ENCODE measurements around the gene PNPLA5. TPM values are rescaled to one million over a fixed set of nuclear protein-coding genes. Genes with fewer than 3 reads are reported as not detected.

Gene PNPLA5
- total and polyA plus RNA-seq, 4 experiments from 2014 or later, result not detected

DNA sequence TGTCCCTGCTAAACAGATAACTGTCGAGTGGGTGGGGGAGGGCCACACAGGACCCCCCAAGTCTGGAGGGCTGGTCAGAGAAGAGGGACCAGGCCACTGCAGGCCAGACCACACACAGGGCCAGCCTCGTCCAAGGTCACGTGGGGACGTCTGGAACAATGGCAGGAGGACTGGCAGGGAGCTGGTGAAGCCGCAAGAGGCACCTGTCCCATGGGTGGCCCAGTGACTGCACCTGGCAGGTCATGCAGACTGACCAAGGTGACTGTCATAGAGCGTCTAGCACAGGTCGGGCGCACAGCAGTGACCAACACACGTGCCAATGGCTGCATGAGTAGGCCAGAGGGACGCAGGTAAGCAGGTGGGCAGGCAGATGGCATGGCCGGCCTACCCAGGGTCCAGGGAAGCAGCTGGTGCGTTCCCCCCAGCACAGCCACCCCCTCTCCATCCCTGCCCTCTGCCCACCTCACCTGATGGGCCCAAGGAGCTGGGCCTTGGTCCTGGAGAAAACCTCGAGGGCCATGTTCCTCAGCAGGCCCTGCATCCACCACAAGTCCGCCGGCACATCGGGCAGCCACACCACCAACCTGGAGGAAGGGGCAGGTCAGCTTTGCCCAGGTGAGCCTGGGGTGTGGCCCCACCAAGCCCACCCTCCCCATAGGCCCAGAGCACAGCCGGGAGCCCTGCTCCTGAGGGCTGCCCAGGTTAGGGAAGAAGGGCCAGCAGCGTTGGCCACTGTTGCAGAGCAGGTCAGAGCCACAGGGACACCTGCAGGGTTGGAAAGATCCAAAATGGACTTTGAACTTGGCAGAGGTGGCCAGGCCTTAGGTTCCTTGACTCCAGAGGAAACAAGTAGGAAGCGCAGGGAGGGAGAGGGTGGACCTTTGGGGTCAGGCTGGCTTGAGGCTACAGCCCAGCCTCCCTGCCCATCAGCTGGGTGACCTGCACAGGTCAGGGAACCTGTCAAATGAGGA lies 10.4 kb downstream of the PNPLA5 start:
- Mint-ChIP-seq H3K36me3 (no peaks in the 10 kb centered on the region), H3K4me3 (no peak overlapping the region), H3K4me1 (peaks cover 0 to 8% (median 3%) of the 10 kb centered on the region in 4 donors), H3K27me3 (peaks cover 14 to 20% of the 10 kb centered on the region in 2 donors), H3K27ac (no peak overlapping the region), H3K9me3 (no peaks in the 10 kb centered on the region)
- ChIA-PET CTCF (ENCODE audit: partially characterized antibody) (interaction anchor here (1.8 to 2.0 kb wide), 2 partner anchors 63 to 65 kb away, joined by 7 read pairs; no protein-coding TSS in a partner anchor), POLR2A (ENCODE audit: partially characterized antibody) (no interaction called here)
- no peaks in the 10 kb centered on the region for H3K36me3 ChIP-seq (ENCODE audit: insufficient read depth, low read length)
- H3K27ac ChIP-seq (ENCODE audit: low read depth, low read length), result no peak overlapping the region
- intact Hi-C loops (cut with micrococcal nuclease), result loop anchor here (10.0 kb wide), 1 partner anchor 743 kb away; no protein-coding TSS in a partner anchor
- no peak overlapping the region for H3K4me3 ChIP-seq (ENCODE audit: low read length in 2 of 2)
- no peak for DNase-seq
- H3K9me3 ChIP-seq (ENCODE audit: control insufficient read depth in 1 of 2, low read length in 2 of 2), result no peaks in the 10 kb centered on the region
- no peaks in the 10 kb centered on the region for H3K27me3 ChIP-seq (ENCODE audit: insufficient read depth, low read length)
- no peaks in the 10 kb centered on the region for H3K4me1 ChIP-seq (ENCODE audit: insufficient read depth, low read length)

- H3K4me3 Mint-ChIP-seq, result no peak overlapping the region
- H3K4me3 ChIP-seq (ENCODE audit: low read length in 2 of 2), result no peak overlapping the region
- CTCF ChIA-PET (ENCODE audit: partially characterized antibody), result no interaction called here
- no peaks in the 10 kb centered on the region for H3K27me3 ChIP-seq (ENCODE audit: insufficient read depth, low read length)
- no peak overlapping the region for H3K27ac Mint-ChIP-seq
- no peaks in the 10 kb centered on the region for H3K9me3 Mint-ChIP-seq
- H3K9me3 ChIP-seq (ENCODE audit: control insufficient read depth in 1 of 2, low read length in 2 of 2), result no peaks in the 10 kb centered on the region
- H3K4me1 ChIP-seq (ENCODE audit: insufficient read depth, low read length), result no peaks in the 10 kb centered on the region
- no peak for DNase-seq
- POLR2A ChIA-PET (ENCODE audit: partially characterized antibody), result no interaction called here
- H3K4me1 Mint-ChIP-seq, result peaks cover 0 to 8% (median 3%) of the 10 kb centered on the region in 4 donors
- intact Hi-C loops (cut with micrococcal nuclease), result loop anchor here (10.0 kb wide), 1 partner anchor 744 kb away; no protein-coding TSS in a partner anchor
- no peak overlapping the region for H3K27ac ChIP-seq (ENCODE audit: low read depth, low read length)
- no peaks in the 10 kb centered on the region for H3K36me3 Mint-ChIP-seq
- no peaks in the 10 kb centered on the region for H3K36me3 ChIP-seq (ENCODE audit: insufficient read depth, low read length)
- peaks cover 14 to 27% of the 10 kb centered on the region in 2 donors for H3K27me3 Mint-ChIP-seq
Observed at GRCh38 chr22:43880541-43880991, 11.2 kb downstream of the PNPLA5 start.

- no peak overlapping the region for H3K27ac Mint-ChIP-seq
- Histone ChIP-seq H3K4me1 (ENCODE audit: insufficient read depth, low read length) (no peaks in the 10 kb centered on the region), H3K36me3 (ENCODE audit: insufficient read depth, low read length) (no peaks in the 10 kb centered on the region), H3K9me3 (ENCODE audit: control insufficient read depth in 1 of 2, low read length in 2 of 2) (no peaks in the 10 kb centered on the region), H3K27me3 (ENCODE audit: insufficient read depth, low read length) (no peaks in the 10 kb centered on the region), H3K4me3 (ENCODE audit: low read length in 2 of 2) (no peak overlapping the region), H3K27ac (ENCODE audit: low read depth, low read length) (no peak overlapping the region)
- intact Hi-C loops (cut with micrococcal nuclease), result loop anchor here (10.0 kb wide), 1 partner anchor 745 kb away; no protein-coding TSS in a partner anchor
- H3K36me3 Mint-ChIP-seq, result no peaks in the 10 kb centered on the region
- DNase-seq, result no peak
- ChIA-PET CTCF (ENCODE audit: partially characterized antibody) (no interaction called here), POLR2A (ENCODE audit: partially characterized antibody) (no interaction called here)
- H3K4me3 Mint-ChIP-seq, result no peak overlapping the region
- H3K27me3 Mint-ChIP-seq, result peaks cover 15 to 26% of the 10 kb centered on the region in 2 donors
- H3K4me1 Mint-ChIP-seq, result peaks cover 0 to 8% (median 2%) of the 10 kb centered on the region in 4 donors
- no peaks in the 10 kb centered on the region for H3K9me3 Mint-ChIP-seq
Observed at GRCh38 chr22:43879901-43880540, 11.8 kb downstream of the PNPLA5 start.

DNA sequence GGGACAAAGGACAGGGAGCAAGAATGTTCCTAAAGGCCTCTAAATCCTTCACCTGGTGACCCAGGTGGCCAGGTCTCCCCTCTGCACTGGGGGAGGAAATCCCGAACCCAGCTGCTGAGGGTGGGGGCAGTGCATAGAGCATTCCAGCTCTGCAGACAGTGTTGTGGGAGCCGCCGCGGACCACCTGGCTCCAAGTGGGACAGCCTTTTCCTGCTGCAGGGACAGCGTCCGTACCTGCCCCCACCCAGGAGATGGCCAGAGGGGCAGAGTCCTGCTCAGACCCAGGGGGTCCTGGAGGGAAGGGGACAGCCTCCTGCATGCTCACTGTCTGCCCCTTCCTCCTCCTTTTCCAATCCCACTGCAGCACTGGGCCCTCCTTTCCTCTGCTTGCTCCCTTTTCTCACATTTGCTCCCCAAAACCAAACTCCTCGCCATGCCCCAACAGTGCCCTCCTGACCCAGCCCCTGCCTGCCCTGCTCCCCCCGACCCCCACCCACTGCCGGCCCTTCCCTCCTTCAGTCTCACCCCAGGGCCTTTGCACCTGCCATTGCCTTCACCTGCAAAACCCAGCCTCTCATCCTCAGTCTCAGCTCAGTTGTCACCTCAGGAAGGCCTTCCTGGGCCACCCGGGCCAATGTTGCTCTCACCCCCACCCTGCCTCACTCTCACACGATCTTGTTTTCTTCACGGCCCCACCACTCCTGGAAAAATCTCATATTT lies 12.8 kb downstream of the PNPLA5 start:
- Mint-ChIP-seq H3K9me3 (no peaks in the 10 kb centered on the region), H3K36me3 (no peaks in the 10 kb centered on the region), H3K27me3 (peaks cover 21 to 34% of the 10 kb centered on the region in 2 donors), H3K27ac (no peak overlapping the region), H3K4me3 (no peak overlapping the region), H3K4me1 (no peaks in the 10 kb centered on the region)
- H3K27me3 ChIP-seq (ENCODE audit: insufficient read depth, low read length), result no peaks in the 10 kb centered on the region
- no peaks in the 10 kb centered on the region for H3K36me3 ChIP-seq (ENCODE audit: insufficient read depth, low read length)
- H3K27ac ChIP-seq (ENCODE audit: low read depth, low read length), result no peak overlapping the region
- ChIA-PET POLR2A (ENCODE audit: partially characterized antibody) (no interaction called here), CTCF (ENCODE audit: partially characterized antibody) (no interaction called here)
- H3K9me3 ChIP-seq (ENCODE audit: control insufficient read depth in 1 of 2, low read length in 2 of 2), result no peaks in the 10 kb centered on the region
- DNase-seq, result no peak
- intact Hi-C loops (cut with micrococcal nuclease), result no loop called here
- H3K4me3 ChIP-seq (ENCODE audit: low read length in 2 of 2), result no peak overlapping the region
- no peaks in the 10 kb centered on the region for H3K4me1 ChIP-seq (ENCODE audit: insufficient read depth, low read length)

DNA sequence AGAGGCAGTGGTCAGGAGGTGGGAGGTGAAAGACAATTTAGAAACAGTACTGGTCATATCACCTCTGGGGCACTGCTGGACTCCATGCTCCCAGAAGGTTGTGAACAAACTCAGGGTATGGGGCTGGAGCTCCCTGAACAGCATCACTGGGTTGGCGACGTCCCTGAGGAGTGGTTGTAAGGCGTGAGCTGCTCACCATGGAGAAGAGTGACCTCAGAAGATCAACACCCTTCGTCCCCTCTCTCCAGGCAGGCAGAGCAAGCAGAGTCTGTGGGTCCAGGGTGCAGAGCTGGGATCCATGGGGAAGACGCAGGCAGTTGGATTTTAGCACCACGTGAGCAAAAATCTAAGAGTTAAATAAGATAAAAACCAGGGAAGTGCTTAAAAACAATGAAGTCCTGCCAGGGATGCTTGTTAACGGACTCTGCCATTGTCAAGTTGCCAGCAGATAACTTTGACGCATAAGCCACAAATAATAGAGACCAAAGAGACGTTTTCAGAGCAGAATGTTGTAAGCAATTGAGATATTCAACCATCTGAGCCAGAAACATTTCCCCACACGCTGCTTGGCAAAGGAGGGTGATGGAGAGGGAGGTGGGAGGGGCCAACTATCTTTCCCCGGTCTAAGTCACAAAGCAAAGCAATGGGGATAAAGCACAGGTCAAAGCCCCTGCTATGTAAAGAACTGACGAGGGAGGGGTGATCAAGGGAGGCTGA lies 13.6 kb downstream of the PNPLA5 start:
- Mint-ChIP-seq H3K4me1 (no peaks in the 10 kb centered on the region), H3K27me3 (peaks cover 27 to 37% of the 10 kb centered on the region in 2 donors), H3K4me3 (no peak overlapping the region), H3K9me3 (peaks cover 0 to 3% (median 0%) of the 10 kb centered on the region in 8 donors), H3K36me3 (no peaks in the 10 kb centered on the region), H3K27ac (no peak overlapping the region)
- Histone ChIP-seq H3K36me3 (ENCODE audit: insufficient read depth, low read length) (no peaks in the 10 kb centered on the region), H3K27me3 (ENCODE audit: insufficient read depth, low read length) (no peaks in the 10 kb centered on the region), H3K27ac (ENCODE audit: low read depth, low read length) (no peak overlapping the region), H3K9me3 (ENCODE audit: control insufficient read depth in 1 of 2, low read length in 2 of 2) (no peaks in the 10 kb centered on the region), H3K4me3 (ENCODE audit: low read length in 2 of 2) (no peak overlapping the region), H3K4me1 (ENCODE audit: insufficient read depth, low read length) (no peaks in the 10 kb centered on the region)
- no peak for DNase-seq
- ChIA-PET CTCF (ENCODE audit: partially characterized antibody) (no interaction called here), POLR2A (ENCODE audit: partially characterized antibody) (no interaction called here)
- intact Hi-C loops (cut with micrococcal nuclease), result no loop called here

- DNase-seq, result no peak
- ChIA-PET POLR2A (ENCODE audit: partially characterized antibody) (no interaction called here), CTCF (ENCODE audit: partially characterized antibody) (interaction anchor here (1.1 kb wide), 1 partner anchor 8 kb away, joined by 4 read pairs; no protein-coding TSS in a partner anchor)
- Mint-ChIP-seq H3K36me3 (no peaks in the 10 kb centered on the region), H3K27me3 (peaks cover 31 to 35% of the 10 kb centered on the region in 2 donors), H3K4me1 (no peaks in the 10 kb centered on the region), H3K4me3 (no peak overlapping the region), H3K9me3 (peaks cover 0 to 3% (median 0%) of the 10 kb centered on the region in 8 donors), H3K27ac (no peak overlapping the region)
- H3K4me3 ChIP-seq (ENCODE audit: low read length in 2 of 2), result no peak overlapping the region
- H3K4me1 ChIP-seq (ENCODE audit: insufficient read depth, low read length), result no peaks in the 10 kb centered on the region
- no peaks in the 10 kb centered on the region for H3K9me3 ChIP-seq (ENCODE audit: control insufficient read depth in 1 of 2, low read length in 2 of 2)
- H3K27ac ChIP-seq (ENCODE audit: low read depth, low read length), result no peak overlapping the region
- intact Hi-C loops (cut with micrococcal nuclease), result no loop called here
- H3K27me3 ChIP-seq (ENCODE audit: insufficient read depth, low read length), result no peaks in the 10 kb centered on the region
- no peaks in the 10 kb centered on the region for H3K36me3 ChIP-seq (ENCODE audit: insufficient read depth, low read length)
Observed at GRCh38 chr22:43876866-43877509, 14.8 kb downstream of the PNPLA5 start.
